HCT116 (cell line): ENCODE measurements around the gene SETD2. TPM values are rescaled to one million over a fixed set of nuclear protein-coding genes. Genes with fewer than 3 reads are reported as not detected.

Experiments
- ATAC-seq: fragments of 200-7000 bp; cut with Tn5 transposase; 2 replicates; pipeline ENCODE4 v1.9.1; 2020; ENCODE audit warnings: mild to moderate bottlenecking, moderate library complexity
- BruUV-seq: library from RNA; stranded (reverse); fragments of 400-500 nt; replicated peaks from 2 replicates; lab custom pipeline; 2021; lab: Mats Ljungman, UMichigan
- CTCF ChIA-PET: fragments of 300-600 bp; sonication (Branson Sonifier 250); formaldehyde crosslinking; loops from one replicate; lab custom pipeline; 2021; ENCODE audit warnings: antibody characterized with exemption; lab: Charles Lee
- POLR2A ChIA-PET: fragments of 300-600, 350-600 bp; sonication (Branson Sonifier 250); formaldehyde crosslinking; loops from one replicate; lab custom pipeline; 2021; ENCODE audit warnings: antibody characterized with exemption; lab: Charles Lee
- RAD21 ChIA-PET, 2 experiments: fragments of 300-600 bp; sonication (Branson Sonifier 250); formaldehyde crosslinking; loops; one replicate each; lab custom pipeline; 2023; ENCODE audit warnings: low total read pairs in 2 of 2; ENCODE audit not compliant: uncharacterized antibody in 2 of 2, unreplicated experiment in 2 of 2, low non-redundant PET in 1 of 2; lab: Charles Lee
- DNase-seq: peaks from one replicate; pipeline ENCODE4 v3.0.0-alpha.2; 2010; ENCODE audit warnings: low read depth, low spot score
- H2AFZ ChIP-seq: fragments of 200-600 bp; shearing (Covaris generic), sonication (generic); 2 replicates; pipeline ENCODE4 v1.6.1; 2017; ENCODE audit warnings: low read depth, mixed run types, mixed read lengths, antibody characterized with exemption, low read length; ENCODE audit not compliant: poor library complexity, severe bottlenecking
- H3K27ac ChIP-seq: 2 replicates; pipeline ENCODE4 v1.5.1; 2012; ENCODE audit warnings: low read depth, low read length
- H3K27me3 ChIP-seq: fragments of 200-600 bp; sonication (generic); 2 replicates; pipeline ENCODE4 v1.6.1; 2016; ENCODE audit warnings: mixed run types, low read length, mixed read lengths; ENCODE audit not compliant: insufficient read depth
- H3K36me3 ChIP-seq, 2 experiments: fragments of 200-500 bp in 1 of 2; fragments of 200-600 bp in 1 of 2; sonication (Bioruptor generic) in 1 of 2; sonication (generic) in 1 of 2; 2 replicates each; pipeline versions ENCODE4 v1.5.1 to v1.6.1; 2014 to 2016; ENCODE audit warnings: low read length in 2 of 2, inconsistent platforms in 1 of 2, mixed read lengths in 1 of 2, mixed run types in 1 of 2; ENCODE audit not compliant: insufficient read depth in 2 of 2, control insufficient read depth in 1 of 2
- H3K4me1 ChIP-seq, 2 experiments: fragments of 200-600 bp in 1 of 2; sonication (generic) in 1 of 2; 2 replicates each; pipeline versions ENCODE4 v1.5.1 to v1.6.1; 2012 to 2017; ENCODE audit warnings: low read length in 2 of 2, inconsistent platforms in 1 of 2, mild to moderate bottlenecking in 1 of 2, mixed read lengths in 1 of 2, mixed run types in 1 of 2, moderate library complexity in 1 of 2; ENCODE audit not compliant: insufficient read depth in 2 of 2, control insufficient read depth in 1 of 2
- H3K4me2 ChIP-seq: fragments of 200-600 bp; sonication (generic); 2 replicates; pipeline ENCODE4 v1.6.1; 2017; ENCODE audit warnings: mixed run types, low read length, mixed read lengths
- H3K4me3 ChIP-seq, 2 experiments: fragments of 200-600 bp in 1 of 2; sonication (generic) in 1 of 2; replicated peaks in 1 of 2; 2 replicates each; pipeline ENCODE4 v1.5.1; 2011 to 2016; ENCODE audit warnings: low read length in 2 of 2, control low read depth in 1 of 2, low read depth in 1 of 2, mild to moderate bottlenecking in 1 of 2, mixed read lengths in 1 of 2, mixed run types in 1 of 2
- H3K79me2 ChIP-seq: fragments of 200-600 bp; sonication (generic); 2 replicates; pipeline ENCODE4 v1.6.1; 2017; ENCODE audit warnings: mild to moderate bottlenecking, mixed run types, low read length, moderate library complexity, mixed read lengths; ENCODE audit not compliant: insufficient read depth
- H3K9ac ChIP-seq: fragments of 200-600 bp; sonication (generic); 2 replicates; pipeline ENCODE4 v1.6.1; 2016; ENCODE audit warnings: low read length, mixed read lengths
- H3K9me2 ChIP-seq: fragments of 200-600 bp; sonication (generic), shearing (Covaris generic); 2 replicates; pipeline ENCODE4 v1.6.1; 2017; ENCODE audit warnings: mixed run types, mild to moderate bottlenecking, moderate library complexity; ENCODE audit not compliant: insufficient read depth
- H3K9me3 ChIP-seq, 2 experiments: fragments of 200-500 bp in 1 of 2; fragments of 200-600 bp in 1 of 2; sonication (Bioruptor generic) in 1 of 2; sonication (generic) in 1 of 2; 2 replicates each; pipeline ENCODE4 v1.6.1; 2014 to 2017; ENCODE audit warnings: low read length in 2 of 2, mixed read lengths in 2 of 2, inconsistent platforms in 1 of 2, low read depth in 1 of 2, mild to moderate bottlenecking in 1 of 2, mixed run types in 1 of 2, moderate library complexity in 1 of 2; ENCODE audit not compliant: control insufficient read depth in 1 of 2, insufficient read depth in 1 of 2
- H4K20me1 ChIP-seq: fragments of 200-600 bp; sonication (generic), shearing (Covaris generic); 2 replicates; pipeline ENCODE4 v1.6.1; 2017; ENCODE audit warnings: mixed run types, mild to moderate bottlenecking, moderate library complexity; ENCODE audit not compliant: insufficient read depth
- ATF3 ChIP-seq: IDR thresholded peaks from 2 replicates; pipeline ENCODE4 v1.6.1; 2012
- CBX3 ChIP-seq: IDR thresholded peaks from 2 replicates; pipeline ENCODE4 v1.6.1; 2012; ENCODE audit warnings: low read depth
- CEBPB ChIP-seq: IDR thresholded peaks from 2 replicates; pipeline ENCODE4 v1.6.1; 2012; ENCODE audit warnings: low read depth
- ELF1 ChIP-seq: IDR thresholded peaks from 2 replicates; pipeline ENCODE4 v1.6.1; 2012; ENCODE audit warnings: low read depth, borderline replicate concordance
- EZH2 ChIP-seq: fragments of 200-600 bp; sonication (generic); IDR thresholded peaks from 2 replicates; pipeline ENCODE4 v1.6.1; 2017; ENCODE audit warnings: antibody characterized with exemption, mixed run types
- EZH2phosphoT487 ChIP-seq: fragments of 200-600 bp; IDR thresholded peaks from 2 replicates; pipeline ENCODE4 v1.6.1; 2018; ENCODE audit warnings: antibody characterized with exemption, borderline replicate concordance
- FOSL1 ChIP-seq: IDR thresholded peaks from 2 replicates; pipeline ENCODE4 v1.6.1; 2012; ENCODE audit warnings: low read depth
- JUND ChIP-seq: IDR thresholded peaks from 2 replicates; pipeline ENCODE4 v1.6.1; 2012
- POLR2A ChIP-seq: IDR thresholded peaks from 2 replicates; pipeline ENCODE4 v1.7.0; 2011; ENCODE audit warnings: borderline replicate concordance; ENCODE audit not compliant: insufficient read depth, insufficient read length; ENCODE audit errors: extremely low read depth
- POLR2AphosphoS5 ChIP-seq: IDR thresholded peaks from 2 replicates; pipeline ENCODE4 v1.6.1; 2011; ENCODE audit warnings: mild to moderate bottlenecking, low read depth, low read length, moderate library complexity
- SRF ChIP-seq: IDR thresholded peaks from 2 replicates; pipeline ENCODE4 v1.6.1; 2012; ENCODE audit warnings: low read depth
- YY1 ChIP-seq: IDR thresholded peaks from 2 replicates; pipeline ENCODE4 v1.6.1; 2011; ENCODE audit warnings: low read length, low read depth, moderate library complexity, mild to moderate bottlenecking; ENCODE audit not compliant: insufficient replicate concordance; ENCODE audit errors: extremely low read depth
- ZNF274 ChIP-seq: fragments of 200-500 bp; sonication (Bioruptor generic); IDR thresholded peaks from 2 replicates; pipeline ENCODE4 v1.6.1; 2014; ENCODE audit warnings: mild to moderate bottlenecking, low read depth, low read length, inconsistent platforms
- intact Hi-C: fragments of 100-400 bp; cut with micrococcal nuclease; formaldehyde crosslinking; loops from 2 replicates; pipeline ENCODE4 v1.10.0; 2022
- total RNA-seq: library from RNA; stranded (reverse); gene quantifications from one replicate; pipeline ENCODE4 v1.2.1, GENCODE V29; 2021; ENCODE audit not compliant: unreplicated experiment
- TF ChIP-seq, protein P1 (sequence below): IDR thresholded peaks from 2 replicates; pipeline ENCODE4 v1.6.1; 2012
- TF ChIP-seq, protein P2 (sequence below), 3 experiments: fragments of 200-600 bp in 1 of 3; sonication (generic) in 1 of 3; IDR thresholded peaks in 2 of 3; conservative IDR thresholded peaks in 1 of 3; 2 replicates each; pipeline ENCODE4 v1.5.1; 2012 to 2017; ENCODE audit warnings: low read depth in 2 of 3, low read length in 2 of 3, antibody characterized with exemption in 1 of 3, borderline replicate concordance in 1 of 3, control low read depth in 1 of 3, mild to moderate bottlenecking in 1 of 3, mixed read lengths in 1 of 3, mixed run types in 1 of 3, moderate library complexity in 1 of 3; ENCODE audit not compliant: insufficient read depth in 1 of 3

The SETD2 gene
- total RNA-seq, 1 experiment from 2014 or later: 33.0 TPM

DNA sequence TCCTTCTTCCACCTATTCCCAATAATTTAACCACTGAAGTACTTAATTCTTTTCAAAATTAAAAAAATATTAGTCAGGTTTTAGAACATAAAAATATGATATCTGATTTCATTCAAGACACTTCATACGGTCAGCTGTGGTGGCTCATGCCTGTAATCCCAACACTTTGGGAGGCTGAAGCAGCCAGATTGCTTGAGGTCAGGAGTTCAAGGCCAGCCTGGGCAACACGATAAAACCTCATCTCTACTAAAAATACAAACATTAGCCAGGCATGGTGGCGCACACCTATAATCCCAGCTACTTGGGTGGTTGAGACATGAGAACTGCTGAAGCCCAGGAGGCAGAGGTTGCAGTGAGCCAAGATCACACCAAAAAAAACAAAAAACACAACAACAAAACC is 127.8 kb downstream of the SETD2 start:
- TF ChIP-seq POLR2AphosphoS5 (no peak), YY1 (no peak), CEBPB (no peak), FOSL1 (no peak), JUND (no peak), ELF1 (no peak), POLR2A (no peak), ZNF274 (no peak), EZH2phosphoT487 (no peak), CBX3 (no peak), SRF (no peak), EZH2 (no peak), ATF3 (no peak)
- TF ChIP-seq, protein P1, sequence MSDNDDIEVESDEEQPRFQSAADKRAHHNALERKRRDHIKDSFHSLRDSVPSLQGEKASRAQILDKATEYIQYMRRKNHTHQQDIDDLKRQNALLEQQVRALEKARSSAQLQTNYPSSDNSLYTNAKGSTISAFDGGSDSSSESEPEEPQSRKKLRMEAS: no peak
- TF ChIP-seq, protein P2, sequence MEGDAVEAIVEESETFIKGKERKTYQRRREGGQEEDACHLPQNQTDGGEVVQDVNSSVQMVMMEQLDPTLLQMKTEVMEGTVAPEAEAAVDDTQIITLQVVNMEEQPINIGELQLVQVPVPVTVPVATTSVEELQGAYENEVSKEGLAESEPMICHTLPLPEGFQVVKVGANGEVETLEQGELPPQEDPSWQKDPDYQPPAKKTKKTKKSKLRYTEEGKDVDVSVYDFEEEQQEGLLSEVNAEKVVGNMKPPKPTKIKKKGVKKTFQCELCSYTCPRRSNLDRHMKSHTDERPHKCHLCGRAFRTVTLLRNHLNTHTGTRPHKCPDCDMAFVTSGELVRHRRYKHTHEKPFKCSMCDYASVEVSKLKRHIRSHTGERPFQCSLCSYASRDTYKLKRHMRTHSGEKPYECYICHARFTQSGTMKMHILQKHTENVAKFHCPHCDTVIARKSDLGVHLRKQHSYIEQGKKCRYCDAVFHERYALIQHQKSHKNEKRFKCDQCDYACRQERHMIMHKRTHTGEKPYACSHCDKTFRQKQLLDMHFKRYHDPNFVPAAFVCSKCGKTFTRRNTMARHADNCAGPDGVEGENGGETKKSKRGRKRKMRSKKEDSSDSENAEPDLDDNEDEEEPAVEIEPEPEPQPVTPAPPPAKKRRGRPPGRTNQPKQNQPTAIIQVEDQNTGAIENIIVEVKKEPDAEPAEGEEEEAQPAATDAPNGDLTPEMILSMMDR (IDR thresholded peaks at IDR 0.05 in 2 of 3, conservative IDR thresholded peaks at IDR 0.05 in 1 of 3; ENCODE audit: borderline replicate concordance in 1 of 3, insufficient read depth in 1 of 3, low read depth in 2 of 3, low read length in 2 of 3): no peak
- Histone ChIP-seq H3K27ac (no peak overlapping the region), H2AFZ (no peak overlapping the region), H4K20me1 (peaks cover 5% of the 10 kb centered on the region; the same call in 1 of the 2 replicates), H3K9ac (no peak overlapping the region), H3K4me1 (no peaks in the 10 kb centered on the region), H3K9me2 (no peaks in the 10 kb centered on the region), H3K36me3 (peaks cover 21 to 28% of the 10 kb centered on the region in 2 experiments), H3K4me3 (no peak overlapping the region), H3K9me3 (no peaks in the 10 kb centered on the region), H3K79me2 (no peaks in the 10 kb centered on the region), H3K4me2 (no peak overlapping the region), H3K27me3 (no peaks in the 10 kb centered on the region)
- ChIA-PET POLR2A (no interaction called here), CTCF (no interaction called here), RAD21 (no interaction called here)
- intact Hi-C loops: no loop called here
- no peak for DNase-seq
- BruUV-seq: no TSS peak
- no peak for ATAC-seq
